ENCODE results near the gene PDLIM3. TPM values are rescaled to one million over a fixed set of nuclear protein-coding genes. Genes with fewer than 3 reads are reported as not detected.
A peak's percentile ranks its signal among the peaks of the same experiment; 100 is the strongest.

The PDLIM3 gene
- 14.3 to 68.5 TPM (median 63.0 TPM) in 3 replicates for total RNA-seq
- long read RNA-seq, transcript PDLIM3-203 (7 exons, 1,672 nt), result major isoform, 47 of 55 reads
- long read RNA-seq, partial matches to known transcripts, result 4 of 55 reads
- long read RNA-seq, other reads (novel, unspliced or antisense), result 2 of 55 reads

GRCh38 chr4:185534866-185535611 lies at the start of gene PDLIM3:
PDLIM3 (minus strand) TSS chr4:185535507; CDS start chr4:185535434, 73 bp downstream.
- H3K27ac Mint-ChIP-seq (ENCODE audit: unreplicated experiment), result peak within 1 kb of the TSS; percentile 78
- DNase-seq (ENCODE audit: low spot score), result no peak
- H3K4me3 Mint-ChIP-seq (ENCODE audit: unreplicated experiment), result peak within 1 kb of the TSS; percentile 81

GRCh38 chr4:185583813-185584212 lies 48.5 kb upstream of the PDLIM3 start:
- Mint-ChIP-seq H3K4me1 (ENCODE audit: low read depth) (peaks cover 1% of the 10 kb centered on the region), H3K36me3 (ENCODE audit: low read depth) (peaks cover 5% of the 10 kb centered on the region), H3K27ac (ENCODE audit: unreplicated experiment) (no peak overlapping the region), H3K27me3 (ENCODE audit: low read depth) (no peaks in the 10 kb centered on the region), H3K4me3 (ENCODE audit: unreplicated experiment) (no peak overlapping the region), H3K9me3 (ENCODE audit: low read depth) (no peaks in the 10 kb centered on the region)
- TF ChIP-seq CTCF (IDR thresholded peaks at IDR 0.05), result no peak
- DNase-seq (ENCODE audit: low spot score), result no peak

More at GRCh38 chr4:185534866-185535611, at the start of gene PDLIM3:
- no peaks in the 10 kb centered on the region for H3K27me3 Mint-ChIP-seq (ENCODE audit: low read depth)
- TF ChIP-seq CTCF (IDR thresholded peaks at IDR 0.05), result no peak
- H3K4me1 Mint-ChIP-seq (ENCODE audit: low read depth), result peaks cover 29% of the 10 kb centered on the region
- no peaks in the 10 kb centered on the region for H3K9me3 Mint-ChIP-seq (ENCODE audit: low read depth)
- peaks cover 6% of the 10 kb centered on the region for H3K36me3 Mint-ChIP-seq (ENCODE audit: low read depth)

- DNase-seq (ENCODE audit: low spot score), result no peak
- TF ChIP-seq CTCF (IDR thresholded peaks at IDR 0.05), result no peak
- H3K9me3 Mint-ChIP-seq (ENCODE audit: low read depth), result no peaks in the 10 kb centered on the region
- peaks cover 5% of the 10 kb centered on the region for H3K36me3 Mint-ChIP-seq (ENCODE audit: low read depth)
- no peaks in the 10 kb centered on the region for H3K27me3 Mint-ChIP-seq (ENCODE audit: low read depth)
- H3K4me1 Mint-ChIP-seq (ENCODE audit: low read depth), result no peaks in the 10 kb centered on the region
- H3K27ac Mint-ChIP-seq (ENCODE audit: unreplicated experiment), result no peak overlapping the region
- H3K4me3 Mint-ChIP-seq (ENCODE audit: unreplicated experiment), result no peak overlapping the region
Observed at GRCh38 chr4:185582651-185583400, 47.5 kb upstream of the PDLIM3 start.

- Mint-ChIP-seq H3K27me3 (ENCODE audit: low read depth) (no peaks in the 10 kb centered on the region), H3K36me3 (ENCODE audit: low read depth) (no peaks in the 10 kb centered on the region), H3K27ac (ENCODE audit: unreplicated experiment) (no peak overlapping the region), H3K4me1 (ENCODE audit: low read depth) (peaks cover 12% of the 10 kb centered on the region), H3K9me3 (ENCODE audit: low read depth) (no peaks in the 10 kb centered on the region), H3K4me3 (ENCODE audit: unreplicated experiment) (no peak overlapping the region)
- TF ChIP-seq CTCF (IDR thresholded peaks at IDR 0.05), result no peak
- DNase-seq (ENCODE audit: low spot score), result no peak
Observed at GRCh38 chr4:185580699-185581098, 45.4 kb upstream of the PDLIM3 start.

- no peaks in the 10 kb centered on the region for H3K9me3 Mint-ChIP-seq (ENCODE audit: low read depth)
- no peak for TF ChIP-seq CTCF (IDR thresholded peaks at IDR 0.05)
- no peak overlapping the region for H3K4me3 Mint-ChIP-seq (ENCODE audit: unreplicated experiment)
- no peak overlapping the region for H3K27ac Mint-ChIP-seq (ENCODE audit: unreplicated experiment)
- H3K27me3 Mint-ChIP-seq (ENCODE audit: low read depth), result no peaks in the 10 kb centered on the region
- DNase-seq (ENCODE audit: low spot score), result no peak
- H3K36me3 Mint-ChIP-seq (ENCODE audit: low read depth), result no peaks in the 10 kb centered on the region
- peaks cover 20% of the 10 kb centered on the region for H3K4me1 Mint-ChIP-seq (ENCODE audit: low read depth)
Observed at GRCh38 chr4:185578284-185578683, 43.0 kb upstream of the PDLIM3 start.
